ENCODE results near the gene LCE7A. TPM values are rescaled to one million over a fixed set of nuclear protein-coding genes. Genes with fewer than 3 reads are reported as not detected.

The LCE7A gene
- total RNA-seq, 1 donor from 2014 or later: not detected

DNA sequence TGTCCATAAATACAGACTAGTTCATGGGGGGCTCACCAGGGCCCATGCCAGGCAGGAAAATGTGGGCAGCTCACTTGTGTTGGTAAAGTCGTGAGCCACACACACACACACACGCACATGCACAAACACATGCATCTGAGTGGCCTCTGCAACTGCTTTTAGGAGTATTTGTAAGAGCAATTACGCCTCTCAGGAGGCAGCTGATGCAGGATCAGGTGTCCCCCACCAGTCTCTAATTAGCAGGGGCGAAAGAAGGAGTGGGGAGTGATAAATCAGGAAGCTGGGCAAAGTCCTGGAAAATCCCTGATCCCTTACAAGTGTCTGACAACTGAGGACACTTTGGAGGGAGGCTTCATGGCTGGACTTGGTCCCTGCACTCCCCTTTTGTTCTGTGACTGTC is 42.8 kb downstream of the LCE7A start:
- Histone ChIP-seq H3K9me3 (no peaks in the 10 kb centered on the region), H3K27me3 (no peaks in the 10 kb centered on the region), H3K4me3 (no peak overlapping the region), H3K4me1 (no peaks in the 10 kb centered on the region), H3K27ac (no peak overlapping the region), H3K36me3 (no peaks in the 10 kb centered on the region)
- TF ChIP-seq, protein P1, sequence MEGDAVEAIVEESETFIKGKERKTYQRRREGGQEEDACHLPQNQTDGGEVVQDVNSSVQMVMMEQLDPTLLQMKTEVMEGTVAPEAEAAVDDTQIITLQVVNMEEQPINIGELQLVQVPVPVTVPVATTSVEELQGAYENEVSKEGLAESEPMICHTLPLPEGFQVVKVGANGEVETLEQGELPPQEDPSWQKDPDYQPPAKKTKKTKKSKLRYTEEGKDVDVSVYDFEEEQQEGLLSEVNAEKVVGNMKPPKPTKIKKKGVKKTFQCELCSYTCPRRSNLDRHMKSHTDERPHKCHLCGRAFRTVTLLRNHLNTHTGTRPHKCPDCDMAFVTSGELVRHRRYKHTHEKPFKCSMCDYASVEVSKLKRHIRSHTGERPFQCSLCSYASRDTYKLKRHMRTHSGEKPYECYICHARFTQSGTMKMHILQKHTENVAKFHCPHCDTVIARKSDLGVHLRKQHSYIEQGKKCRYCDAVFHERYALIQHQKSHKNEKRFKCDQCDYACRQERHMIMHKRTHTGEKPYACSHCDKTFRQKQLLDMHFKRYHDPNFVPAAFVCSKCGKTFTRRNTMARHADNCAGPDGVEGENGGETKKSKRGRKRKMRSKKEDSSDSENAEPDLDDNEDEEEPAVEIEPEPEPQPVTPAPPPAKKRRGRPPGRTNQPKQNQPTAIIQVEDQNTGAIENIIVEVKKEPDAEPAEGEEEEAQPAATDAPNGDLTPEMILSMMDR (IDR thresholded peaks at IDR 0.05): no peak
- no peak for DNase-seq (ENCODE audit: low spot score in 2 of 2)
- intact Hi-C loops (cut with DNase I): no loop called here

DNA sequence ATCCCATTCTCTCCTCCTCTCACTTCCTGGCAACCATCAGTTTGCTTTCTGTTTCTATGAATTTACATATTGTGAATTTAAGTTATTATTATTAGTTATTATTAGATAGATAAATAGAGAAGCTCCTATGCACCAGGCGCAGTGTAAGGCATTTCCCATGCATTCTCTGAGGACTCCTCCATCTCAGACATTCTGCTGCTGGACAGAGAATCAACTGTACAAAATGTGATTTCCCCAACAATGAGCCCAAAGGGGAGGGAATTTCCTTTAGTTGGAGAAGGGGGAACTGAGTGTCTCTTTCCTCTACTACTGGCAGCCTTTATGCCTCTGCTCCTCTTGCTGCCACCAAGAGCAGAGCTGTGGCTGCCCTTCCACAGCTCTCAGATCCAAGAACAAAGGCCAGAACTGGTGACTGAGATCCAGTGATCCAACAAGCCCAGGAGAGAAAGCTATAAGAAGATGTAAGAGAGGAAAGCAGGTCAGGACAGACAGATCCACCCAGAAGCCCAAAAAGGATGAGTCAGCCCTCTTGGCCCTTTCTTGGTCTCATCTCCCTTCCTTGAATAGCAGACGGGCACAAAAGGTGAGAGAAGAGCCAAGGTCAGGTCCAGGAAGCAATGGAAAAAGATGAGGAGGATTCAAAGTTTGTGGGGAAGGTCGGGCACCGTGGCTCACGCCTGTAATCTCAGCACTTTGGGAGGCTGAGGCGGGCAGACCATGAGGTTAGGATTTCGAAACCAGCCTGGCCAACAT is 45.1 kb downstream of the LCE7A start:
- Histone ChIP-seq H3K27ac (no peak overlapping the region), H3K4me1 (no peaks in the 10 kb centered on the region), H3K4me3 (no peak overlapping the region), H3K36me3 (no peaks in the 10 kb centered on the region), H3K9me3 (no peaks in the 10 kb centered on the region), H3K27me3 (peaks cover 1% of the 10 kb centered on the region)
- TF ChIP-seq, protein P1 (IDR thresholded peaks at IDR 0.05): no peak
- DNase-seq (ENCODE audit: low spot score in 2 of 2): no peak
- intact Hi-C loops (cut with DNase I): no loop called here

DNA sequence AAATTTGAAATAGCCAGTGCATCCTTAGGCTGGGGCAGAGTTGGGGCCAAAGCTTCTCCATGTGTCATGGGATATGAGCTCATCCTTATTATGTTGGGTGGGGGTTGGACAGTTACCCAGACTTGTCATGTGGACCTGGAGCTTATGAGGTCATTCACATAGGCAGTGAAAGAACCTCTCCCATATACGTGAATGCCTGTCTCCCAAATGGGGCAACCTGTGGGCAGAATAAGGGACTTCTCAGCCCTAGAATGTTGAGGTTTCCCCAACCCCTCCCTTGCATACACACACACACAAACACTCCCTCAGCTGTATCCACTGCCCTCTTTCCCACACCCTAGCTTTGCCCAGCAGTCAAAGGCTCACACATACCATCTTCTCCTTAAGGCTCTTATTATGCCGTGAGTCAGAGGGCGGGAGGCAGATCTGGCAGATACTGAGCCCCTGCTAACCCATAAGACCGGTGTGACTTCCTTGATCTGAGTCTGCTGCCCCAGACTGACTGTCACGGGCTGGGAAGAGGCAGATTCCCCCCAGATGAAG is 46.3 kb downstream of the LCE7A start:
- H3K4me3 ChIP-seq: no peak overlapping the region
- TF ChIP-seq, protein P1 (IDR thresholded peaks at IDR 0.05): no peak
- no peak for DNase-seq (ENCODE audit: low spot score in 2 of 2)
- H3K9me3 ChIP-seq: no peaks in the 10 kb centered on the region
- H3K27me3 ChIP-seq: peaks cover 3% of the 10 kb centered on the region
- no peak overlapping the region for H3K27ac ChIP-seq
- no peaks in the 10 kb centered on the region for H3K4me1 ChIP-seq
- intact Hi-C loops (cut with DNase I): no loop called here
- H3K36me3 ChIP-seq: no peaks in the 10 kb centered on the region

DNA sequence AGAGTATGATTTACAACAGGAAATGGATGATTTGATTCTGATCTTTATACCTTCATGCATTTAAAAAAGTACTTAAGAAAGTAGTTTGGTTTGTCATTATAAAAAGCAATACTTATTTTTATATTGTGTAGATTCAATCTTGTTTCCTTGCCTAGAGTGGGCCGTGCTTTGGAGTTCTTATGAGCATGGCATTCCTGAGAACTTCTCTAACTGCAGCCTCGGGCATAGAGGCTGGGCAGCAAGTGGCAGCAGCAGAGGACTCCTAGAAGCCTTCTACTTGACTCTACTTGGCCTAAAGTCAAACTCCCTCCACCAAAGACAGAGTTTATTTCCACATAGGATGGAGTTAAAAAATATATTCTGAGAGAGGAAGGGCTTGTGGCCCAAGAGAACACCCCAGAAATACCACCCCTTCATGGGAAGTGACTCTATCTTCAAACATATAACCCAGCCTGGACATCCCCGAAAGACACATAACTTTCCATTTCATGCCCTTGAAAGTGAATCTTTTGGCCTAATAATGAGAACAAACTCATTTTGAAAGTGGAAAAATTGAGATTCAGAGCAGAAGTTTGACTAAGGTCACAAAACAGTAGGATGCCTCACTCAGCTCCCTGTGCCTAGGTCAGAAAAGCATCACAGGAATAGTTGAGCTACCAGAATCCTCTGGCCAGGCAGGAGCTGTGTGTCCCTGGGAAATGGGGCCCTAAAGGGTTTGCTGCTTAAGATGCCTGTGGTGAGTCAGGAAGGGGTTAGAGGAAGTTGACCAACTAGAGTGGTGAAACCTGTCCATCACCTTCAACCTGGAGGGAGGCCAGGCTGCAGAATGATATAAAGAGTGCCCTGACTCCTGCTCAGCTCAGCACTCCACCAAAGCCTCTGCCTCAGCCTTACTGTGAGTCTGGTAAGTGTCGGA is 48.1 kb downstream of the LCE7A start, which contains the start of gene IVL:
IVL (plus strand) TSS at position 861 of the 916 bp plus-strand sequence. CDS start 1,252 bp downstream, outside the sequence.
- Histone ChIP-seq H3K27me3 (peaks cover 3% of the 10 kb centered on the region), H3K4me3 (no peak within 1 kb of the TSS), H3K9me3 (no peaks in the 10 kb centered on the region), H3K27ac (no peak within 1 kb of the TSS), H3K4me1 (no peaks in the 10 kb centered on the region), H3K36me3 (no peaks in the 10 kb centered on the region)
- TF ChIP-seq, protein P1 (IDR thresholded peaks at IDR 0.05): no peak
- DNase-seq (ENCODE audit: low spot score in 2 of 2): no peak
- intact Hi-C loops (cut with DNase I): no loop called here

DNA sequence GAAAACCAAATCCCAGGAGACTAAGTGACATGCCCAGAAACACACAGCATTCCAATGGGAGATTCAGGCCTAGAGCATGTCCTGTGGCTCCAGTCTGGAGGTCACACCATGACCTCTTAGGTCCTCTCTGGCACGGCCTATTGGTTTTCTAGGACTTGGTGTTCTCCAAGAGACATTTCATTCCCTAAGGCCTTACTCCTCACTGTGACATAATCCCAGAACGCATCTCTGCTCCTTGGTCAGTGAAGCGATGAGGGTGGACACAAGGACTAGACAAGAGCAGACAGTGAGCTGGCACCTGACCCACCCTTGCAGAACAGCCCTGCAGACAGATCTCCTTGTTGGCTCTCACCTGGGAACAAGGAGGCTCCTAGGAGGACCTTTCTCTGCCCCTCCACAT is 49.4 kb downstream of the LCE7A start:
- no peaks in the 10 kb centered on the region for H3K36me3 ChIP-seq
- H3K4me1 ChIP-seq: no peaks in the 10 kb centered on the region
- TF ChIP-seq, protein P1 (IDR thresholded peaks at IDR 0.05): no peak
- no peak overlapping the region for H3K27ac ChIP-seq
- no peaks in the 10 kb centered on the region for H3K9me3 ChIP-seq
- peaks cover 3% of the 10 kb centered on the region for H3K27me3 ChIP-seq
- intact Hi-C loops (cut with DNase I): no loop called here
- no peak for DNase-seq (ENCODE audit: low spot score in 2 of 2)
- H3K4me3 ChIP-seq: no peak overlapping the region

Other genes starting within 250 kb of the LCE7A start
- not detected for gene LCE3B, start 246.2 kb upstream of the LCE7A start, total RNA-seq
- not detected for gene LCE3A, start 236.9 kb upstream of the LCE7A start, total RNA-seq
- not detected for gene LCE2D, start 196.6 kb upstream of the LCE7A start, total RNA-seq
- not detected for gene LCE2C, start 184.7 kb upstream of the LCE7A start, total RNA-seq
- gene LCE2B, start 173.9 kb upstream of the LCE7A start, total RNA-seq: not detected
- not detected for gene LCE2A, start 161.7 kb upstream of the LCE7A start, total RNA-seq
- gene LCE4A, start 151.8 kb upstream of the LCE7A start, total RNA-seq: not detected
- not detected for gene KPRP, start 102.0 kb upstream of the LCE7A start, total RNA-seq
- gene LCE1F, start 84.9 kb upstream of the LCE7A start, total RNA-seq: not detected
- not detected for gene LCE1E, start 73.7 kb upstream of the LCE7A start, total RNA-seq
- not detected for gene LCE1D, start 63.3 kb upstream of the LCE7A start, total RNA-seq
- not detected for gene LCE1C, start 53.3 kb upstream of the LCE7A start, total RNA-seq
- gene LCE1B, start 48.0 kb upstream of the LCE7A start, total RNA-seq: not detected
- gene LCE1A, start 32.5 kb upstream of the LCE7A start, total RNA-seq: not detected
- not detected for gene LCE6A, start 17.1 kb upstream of the LCE7A start, total RNA-seq
- not detected for gene SMCP, start 18.3 kb downstream of the LCE7A start, total RNA-seq
- not detected for gene IVL, start 48.5 kb downstream of the LCE7A start, total RNA-seq
- gene SPRR5, start 87.2 kb downstream of the LCE7A start, total RNA-seq: not detected
- not detected for gene SPRR4, start 110.7 kb downstream of the LCE7A start, total RNA-seq
- gene SPRR1A, start 124.1 kb downstream of the LCE7A start, total RNA-seq: not detected
- gene SPRR3, start 141.8 kb downstream of the LCE7A start, total RNA-seq: 0.53 TPM
- gene SPRR1B, start 171.2 kb downstream of the LCE7A start, total RNA-seq: not detected
- not detected for gene SPRR2D, start 181.1 kb downstream of the LCE7A start, total RNA-seq
- not detected for gene SPRR2A, start 197.5 kb downstream of the LCE7A start, total RNA-seq
- not detected for gene SPRR2B, start 211.6 kb downstream of the LCE7A start, total RNA-seq
- gene SPRR2E, start 234.5 kb downstream of the LCE7A start, total RNA-seq: not detected